Measurements from ENCODE around the gene LY6G6C.

- no peak for TF ChIP-seq POLR2A (IDR thresholded peaks at IDR 0.05)
- TF ChIP-seq, protein P1, sequence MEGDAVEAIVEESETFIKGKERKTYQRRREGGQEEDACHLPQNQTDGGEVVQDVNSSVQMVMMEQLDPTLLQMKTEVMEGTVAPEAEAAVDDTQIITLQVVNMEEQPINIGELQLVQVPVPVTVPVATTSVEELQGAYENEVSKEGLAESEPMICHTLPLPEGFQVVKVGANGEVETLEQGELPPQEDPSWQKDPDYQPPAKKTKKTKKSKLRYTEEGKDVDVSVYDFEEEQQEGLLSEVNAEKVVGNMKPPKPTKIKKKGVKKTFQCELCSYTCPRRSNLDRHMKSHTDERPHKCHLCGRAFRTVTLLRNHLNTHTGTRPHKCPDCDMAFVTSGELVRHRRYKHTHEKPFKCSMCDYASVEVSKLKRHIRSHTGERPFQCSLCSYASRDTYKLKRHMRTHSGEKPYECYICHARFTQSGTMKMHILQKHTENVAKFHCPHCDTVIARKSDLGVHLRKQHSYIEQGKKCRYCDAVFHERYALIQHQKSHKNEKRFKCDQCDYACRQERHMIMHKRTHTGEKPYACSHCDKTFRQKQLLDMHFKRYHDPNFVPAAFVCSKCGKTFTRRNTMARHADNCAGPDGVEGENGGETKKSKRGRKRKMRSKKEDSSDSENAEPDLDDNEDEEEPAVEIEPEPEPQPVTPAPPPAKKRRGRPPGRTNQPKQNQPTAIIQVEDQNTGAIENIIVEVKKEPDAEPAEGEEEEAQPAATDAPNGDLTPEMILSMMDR (IDR thresholded peaks at IDR 0.05): no peak
These were observed 47.1 kb upstream of the LY6G6C start for GRCh38 chr6:31768363-31769257.
